HG02588 (cell line): Measurements from ENCODE around the gene DENND10.
A peak's percentile ranks its signal among the peaks of the same experiment; 100 is the strongest.
"Not testable (repeated sequence)": the region's sequence is repeated elsewhere in the genome, so short reads cannot be mapped to it uniquely, and the experiment has no call there.

Source experiments
- ATAC-seq: cut with Tn5 transposase; IDR thresholded peaks from one replicate; pipeline ENCODE4 v1.9.1; 2021; ENCODE audit warnings: mild to moderate bottlenecking, moderate library complexity; ENCODE audit not compliant: unreplicated experiment

DENND10 gene

GRCh38 chr10:119131512-119132240 is 27.8 kb downstream of the DENND10 start:
- ATAC-seq, result peak; percentile 52

GRCh38 chr10:119132521-119133345 is 28.8 kb downstream of the DENND10 start:
- ATAC-seq, result no peak

GRCh38 chr10:119133949-119134348 is 30.0 kb downstream of the DENND10 start:
- no peak for ATAC-seq

- ATAC-seq, result no peak
Observed at GRCh38 chr10:119135513-119135881, 31.6 kb downstream of the DENND10 start.

- no peak for ATAC-seq
Observed at GRCh38 chr10:119136084-119136483, 32.2 kb downstream of the DENND10 start.

- ATAC-seq, result not testable (repeated sequence)
Observed at GRCh38 chr10:119137878-119138277, 34.0 kb downstream of the DENND10 start.

- no peak for ATAC-seq
Observed at GRCh38 chr10:119138346-119139306, 34.7 kb downstream of the DENND10 start.

GRCh38 chr10:119139464-119140067 is 35.7 kb downstream of the DENND10 start:
- no peak for ATAC-seq

- no peak for ATAC-seq
Observed at GRCh38 chr10:119140603-119141245, 36.8 kb downstream of the DENND10 start.

GRCh38 chr10:119143657-119144056 is 39.7 kb downstream of the DENND10 start:
- no peak for ATAC-seq

- no peak for ATAC-seq
Observed at GRCh38 chr10:119149157-119149556, 45.2 kb downstream of the DENND10 start.

- ATAC-seq, result no peak
Observed at GRCh38 chr10:119149729-119150128, 45.8 kb downstream of the DENND10 start.

GRCh38 chr10:119151601-119152000 is 47.7 kb downstream of the DENND10 start:
- ATAC-seq, result not testable (repeated sequence)

- no peak for ATAC-seq
Observed at GRCh38 chr10:119153041-119153440, 49.1 kb downstream of the DENND10 start.

GRCh38 chr10:119153661-119154060 is 49.7 kb downstream of the DENND10 start:
- no peak for ATAC-seq

GRCh38 chr10:119159332-119159731 is 55.4 kb downstream of the DENND10 start:
- no peak for ATAC-seq

- ATAC-seq, result no peak
Observed at GRCh38 chr10:119161680-119162451, 58.0 kb downstream of the DENND10 start.

GRCh38 chr10:119162452-119163092 is 58.7 kb downstream of the DENND10 start:
- ATAC-seq, result no peak
